EH (cell line): ENCODE results near the gene IFNL1.
"Not testable (repeated sequence)": the region's sequence is repeated elsewhere in the genome, so short reads cannot be mapped to it uniquely, and the experiment has no call there.

Experiments used
- DNase-seq: peaks from one replicate; pipeline ENCODE4 v3.0.0-alpha.2; 2015; ENCODE audit warnings: low read depth

IFNL1 gene

DNA sequence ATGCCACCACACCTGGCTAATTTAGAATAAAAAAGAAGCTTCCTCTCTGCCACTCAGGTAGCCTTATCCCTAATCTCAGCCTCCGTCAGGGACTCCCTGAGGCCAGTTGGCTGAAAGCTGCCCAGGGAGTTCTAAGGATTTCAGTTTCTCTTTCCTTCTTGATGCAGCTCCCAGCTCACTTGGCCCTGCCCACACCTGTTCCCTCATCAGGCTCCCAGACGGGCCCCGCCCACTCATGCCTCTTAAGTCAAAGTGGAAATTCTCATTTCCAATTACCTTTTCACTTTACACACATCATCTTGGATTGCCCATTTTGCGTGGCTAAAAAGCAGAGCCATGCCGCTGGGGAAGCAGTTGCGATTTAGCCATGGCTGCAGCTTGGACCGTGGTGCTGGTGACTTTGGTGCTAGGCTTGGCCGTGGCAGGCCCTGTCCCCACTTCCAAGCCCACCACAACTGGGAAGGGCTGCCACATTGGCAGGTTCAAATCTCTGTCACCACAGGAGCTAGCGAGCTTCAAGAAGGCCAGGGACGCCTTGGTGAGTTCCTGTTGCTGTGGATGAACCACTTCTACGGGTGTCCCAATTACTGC is at the start of gene IFNL1:
TSS of gene IFNL1 (plus strand) at position 353 of the 591 bp plus-strand sequence. CDS start at position 368, 15 bp downstream.
- no peak for DNase-seq

DNA sequence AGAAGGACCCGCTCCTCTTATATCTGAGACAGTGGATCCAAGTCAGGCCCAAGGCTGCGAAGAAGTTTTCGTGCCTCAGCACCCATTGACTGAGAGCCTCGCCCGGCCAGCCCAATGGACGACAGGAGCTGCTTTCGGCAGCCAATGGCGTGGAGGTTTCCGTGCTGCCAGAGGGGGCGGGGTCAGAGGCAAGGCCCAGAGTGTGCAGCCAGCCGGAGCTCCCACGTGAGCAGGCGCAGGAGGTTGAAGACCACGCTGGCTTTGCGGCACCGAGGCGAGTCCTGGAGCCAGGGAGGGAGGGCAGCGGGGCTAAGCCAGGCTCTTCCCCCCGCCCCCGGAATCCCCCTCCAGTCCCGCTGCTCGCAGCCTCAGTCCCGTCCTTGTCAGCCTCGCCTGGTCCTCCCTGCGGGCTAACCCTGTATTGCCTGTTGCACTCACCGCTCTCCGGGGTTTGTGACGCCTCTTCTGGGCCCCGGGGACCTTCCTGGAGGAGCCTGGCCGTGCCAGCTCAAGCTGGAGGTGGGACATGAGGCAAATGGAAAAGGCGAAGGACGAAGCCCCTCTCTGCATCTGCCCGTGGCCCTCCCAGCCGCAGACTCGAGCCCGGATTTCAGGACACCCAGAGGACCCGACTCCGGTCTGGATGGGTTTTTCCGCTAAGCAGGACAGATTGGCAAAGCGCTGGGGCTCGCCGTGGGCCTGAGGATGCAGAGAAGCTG is 49.1 kb upstream of the IFNL1 start:
- DNase-seq: peak; percentile 28

DNA sequence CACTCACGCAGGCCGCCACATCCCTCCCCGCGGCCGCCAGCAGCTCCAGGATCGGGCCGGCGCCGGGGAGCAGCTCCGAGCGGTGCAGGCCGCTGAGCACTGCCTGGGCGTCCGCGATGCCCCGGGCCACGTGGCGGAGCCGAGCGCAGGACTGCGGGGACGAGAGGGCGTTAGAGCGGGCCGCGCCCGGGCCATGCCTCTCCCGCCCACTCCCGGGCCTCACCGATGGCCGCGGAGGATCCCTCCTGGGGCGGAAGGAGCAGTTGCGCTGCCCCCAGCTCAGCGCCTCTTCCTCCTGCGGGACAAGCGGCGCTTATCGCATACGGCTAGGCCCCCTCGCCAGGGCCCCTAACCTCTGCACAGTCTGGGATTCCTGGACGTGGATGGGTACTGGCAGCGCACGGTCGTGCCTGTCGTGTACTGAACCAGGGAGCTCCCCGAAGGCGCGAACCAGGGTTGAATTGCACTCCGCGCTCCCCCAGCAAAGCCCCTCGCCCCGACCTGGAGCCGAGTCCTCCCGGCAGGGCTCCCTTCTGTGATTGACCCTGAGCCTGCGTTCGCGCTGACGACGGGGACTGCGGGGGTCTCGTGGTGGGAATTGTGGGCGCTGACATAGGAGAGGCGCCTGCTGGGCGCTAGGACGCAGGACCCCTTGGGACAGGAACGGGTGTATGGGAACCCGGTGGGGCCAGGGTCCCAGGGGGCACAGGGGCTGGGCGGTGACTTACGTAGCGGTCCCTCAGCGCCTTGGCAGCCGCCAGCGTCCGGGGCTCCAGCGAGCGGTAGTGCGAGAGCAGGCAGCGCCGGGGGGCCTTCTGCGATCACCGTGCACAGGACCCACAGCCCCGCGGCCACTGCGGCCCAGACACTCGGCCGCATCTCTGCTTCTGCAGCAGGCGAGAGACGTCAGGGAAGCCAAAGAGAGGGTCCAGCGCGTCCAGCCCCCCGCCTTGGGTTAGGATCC is 48.2 kb upstream of the IFNL1 start:
- DNase-seq: no peak

DNA sequence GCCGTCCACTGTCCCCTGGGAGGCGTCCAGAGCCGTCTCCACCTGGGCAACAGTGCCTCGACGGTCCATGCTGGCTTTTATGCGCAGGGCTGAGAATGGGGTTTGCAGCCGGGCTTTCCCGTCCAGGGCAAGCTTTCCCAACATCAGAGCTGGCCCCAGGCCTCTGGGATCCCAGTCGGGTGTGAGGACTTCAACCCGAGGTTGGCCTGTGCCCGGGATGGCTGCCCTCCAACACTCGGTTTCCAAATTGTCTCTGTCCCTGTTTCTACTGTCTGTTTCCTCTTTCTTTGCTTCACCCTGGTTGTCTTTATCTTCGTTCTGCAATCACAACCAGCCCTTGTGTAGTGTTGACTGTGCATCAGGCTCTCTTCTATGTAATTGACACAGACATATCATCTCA is 47.4 kb upstream of the IFNL1 start, which contains the start of gene IFNL4:
TSS of gene IFNL4 (minus strand) at position 51 of the 400 bp plus-strand sequence.
- no peak for DNase-seq

DNA sequence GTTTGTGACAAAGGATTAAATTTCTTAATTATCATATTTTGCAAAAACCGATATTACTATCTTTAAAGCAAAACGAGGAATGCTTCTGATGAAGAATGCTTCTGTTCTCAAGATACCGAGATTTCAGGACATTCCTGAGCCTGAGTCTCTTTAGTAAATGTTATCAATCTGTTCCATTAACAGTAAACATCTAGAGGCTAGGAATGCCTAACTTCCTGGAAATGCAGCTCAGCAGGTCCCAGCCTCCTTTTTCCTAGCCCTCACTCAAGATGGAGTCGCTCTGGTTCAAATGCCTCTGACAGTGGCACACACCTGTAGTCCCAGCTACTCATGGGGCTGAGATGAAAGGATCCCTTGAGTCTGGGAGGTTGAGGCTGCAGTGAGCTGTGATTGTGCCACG is 45.1 kb upstream of the IFNL1 start:
- no peak for DNase-seq

DNA sequence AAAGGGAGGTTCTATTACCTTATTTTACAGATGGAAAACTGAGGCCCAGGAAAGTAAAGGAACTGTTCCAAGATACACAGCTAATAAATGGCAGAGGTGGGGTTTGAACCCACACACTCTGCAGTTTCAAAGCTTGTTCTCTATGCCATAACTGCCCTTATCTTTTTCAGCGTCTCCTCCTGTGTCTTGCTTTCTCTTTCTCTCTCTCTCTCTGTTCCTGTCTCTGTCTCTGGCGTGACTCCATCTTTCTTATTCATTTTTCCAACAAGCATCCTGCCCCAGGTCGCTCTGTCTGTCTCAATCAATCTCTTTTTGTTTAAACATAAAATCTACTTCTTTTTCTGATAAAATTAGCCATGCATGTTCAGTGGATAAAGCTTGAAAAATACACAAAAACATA is 44.4 kb upstream of the IFNL1 start:
- DNase-seq: no peak

DNA sequence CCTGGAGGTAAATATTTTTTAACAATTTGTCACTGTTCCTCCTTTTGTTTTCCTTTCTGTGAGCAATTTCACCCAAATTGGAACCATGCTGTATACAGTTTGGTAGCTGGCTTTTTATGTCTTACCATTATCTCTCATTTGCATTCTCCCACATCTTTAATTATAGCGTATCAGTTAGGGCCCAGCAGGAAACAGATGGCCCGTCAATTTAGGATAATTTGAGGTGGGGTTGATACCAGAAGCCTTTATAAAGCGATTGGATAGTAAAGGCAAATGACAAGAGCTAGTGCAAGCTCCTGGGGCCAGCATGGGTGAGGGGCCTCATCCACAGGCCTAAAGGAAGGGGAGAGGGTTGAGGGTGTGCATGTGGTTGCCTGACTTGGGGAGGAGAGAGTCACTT is 43.7 kb upstream of the IFNL1 start:
- DNase-seq: no peak

DNA sequence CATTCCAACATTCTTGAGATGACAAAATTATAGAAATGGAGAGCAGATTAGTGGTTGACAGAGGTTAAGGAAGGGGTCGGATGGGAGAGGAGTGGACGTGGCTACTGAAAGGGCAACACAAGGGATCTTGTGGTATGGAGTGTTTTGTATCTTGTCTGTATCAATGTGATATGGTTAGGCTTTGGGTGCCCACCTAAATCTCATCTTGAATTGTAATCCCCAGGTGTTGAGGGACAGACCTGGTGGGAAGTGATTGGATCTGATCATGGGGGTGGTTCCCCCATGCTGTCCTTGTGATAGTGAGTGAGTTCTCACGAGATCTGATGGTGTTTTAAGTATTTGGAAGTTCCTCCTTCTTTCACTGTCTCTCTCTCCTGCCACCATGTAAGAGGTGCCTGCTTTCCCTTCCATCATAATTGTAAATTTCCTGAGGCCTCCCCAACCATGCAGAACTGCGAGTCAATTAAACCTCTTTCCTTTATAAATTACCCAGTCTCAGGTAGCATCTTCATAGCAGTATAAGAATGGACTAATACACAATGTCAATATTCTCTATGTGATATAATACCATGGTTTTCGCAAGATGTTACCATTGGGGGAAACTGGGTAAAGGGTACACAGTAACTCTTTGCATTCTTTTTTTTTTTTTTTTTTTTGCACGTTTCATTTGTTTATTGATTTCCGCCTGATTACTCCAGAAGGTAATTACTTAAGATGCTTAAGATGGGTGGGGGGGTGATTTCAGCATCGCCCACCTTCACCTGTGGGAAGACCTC is 42.6 kb upstream of the IFNL1 start:
- no peak for DNase-seq

DNA sequence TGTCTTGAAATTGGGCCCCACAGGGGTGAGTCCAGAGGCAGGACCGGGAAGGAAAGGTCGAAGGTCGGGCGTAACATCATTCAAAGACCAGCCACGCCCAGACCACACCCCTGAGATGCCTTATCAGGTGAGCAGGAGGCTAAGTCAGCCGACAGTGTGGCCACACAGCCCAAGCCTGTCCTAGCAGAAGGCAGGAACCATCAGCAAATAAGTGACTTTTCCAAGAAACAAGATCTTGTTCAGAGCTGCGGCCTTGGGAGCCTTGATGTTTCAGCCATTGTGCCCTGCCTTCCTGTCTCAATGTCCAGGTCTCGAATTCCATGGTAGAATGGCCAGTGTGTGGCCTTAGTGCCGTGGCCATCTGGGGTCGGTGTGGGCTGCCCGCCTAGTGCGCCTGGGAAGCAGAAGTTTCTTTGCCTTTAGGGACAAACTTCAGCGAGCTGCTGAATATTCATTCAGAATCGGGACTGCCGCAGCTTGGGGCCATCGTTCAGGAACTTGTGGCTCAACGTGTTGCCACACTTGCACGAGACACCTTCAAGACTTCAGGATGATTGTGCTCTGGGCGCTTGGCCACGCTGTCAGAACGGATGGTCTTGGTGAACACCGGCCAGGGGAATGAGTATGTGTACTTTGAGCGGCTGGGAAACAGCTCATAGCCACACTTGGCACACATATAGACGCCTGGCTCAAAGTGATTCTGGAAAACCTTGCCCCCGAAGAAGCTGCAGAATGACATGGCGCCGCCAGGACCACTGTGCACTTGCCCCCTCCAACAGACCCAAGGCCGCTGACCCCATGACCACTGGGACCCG is 41.5 kb upstream of the IFNL1 start:
- DNase-seq: no peak

DNA sequence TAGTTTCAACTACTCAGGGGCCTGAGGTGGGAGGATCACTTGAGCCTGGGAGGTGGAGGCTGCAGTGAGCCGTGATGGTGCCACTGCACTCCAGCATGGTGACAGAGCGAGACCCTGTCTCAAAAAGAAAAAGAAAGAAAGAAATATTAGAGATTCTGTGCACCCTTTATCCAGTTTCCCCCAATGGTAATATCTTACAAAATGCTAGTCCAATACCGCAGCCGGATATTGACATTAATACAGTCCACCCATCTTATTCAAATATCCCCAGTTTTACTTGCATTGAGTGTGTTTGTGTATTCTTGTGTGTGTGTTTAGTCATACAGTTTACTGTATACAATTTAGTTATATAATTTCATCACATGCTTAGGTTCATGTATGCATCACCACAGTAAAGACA is 39.0 kb upstream of the IFNL1 start:
- no peak for DNase-seq

DNA sequence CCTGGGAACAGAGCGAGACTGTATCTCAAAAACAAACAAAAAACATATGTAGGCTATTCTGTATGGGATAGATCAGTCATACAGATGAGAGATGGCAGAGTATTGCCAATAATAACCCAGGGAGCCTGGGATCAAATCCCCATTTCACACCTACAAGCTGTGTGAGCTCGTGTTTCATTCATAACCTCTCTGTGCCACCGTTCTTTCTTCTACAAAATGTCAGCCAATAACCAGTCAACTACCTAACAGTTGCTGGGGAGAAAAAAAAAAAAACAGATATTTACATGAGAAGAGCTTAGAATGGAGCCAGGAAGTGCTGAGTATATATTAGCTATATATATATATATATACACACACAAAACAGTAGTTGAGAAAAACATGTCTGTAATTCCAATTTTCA is 34.5 kb upstream of the IFNL1 start:
- DNase-seq: no peak

DNA sequence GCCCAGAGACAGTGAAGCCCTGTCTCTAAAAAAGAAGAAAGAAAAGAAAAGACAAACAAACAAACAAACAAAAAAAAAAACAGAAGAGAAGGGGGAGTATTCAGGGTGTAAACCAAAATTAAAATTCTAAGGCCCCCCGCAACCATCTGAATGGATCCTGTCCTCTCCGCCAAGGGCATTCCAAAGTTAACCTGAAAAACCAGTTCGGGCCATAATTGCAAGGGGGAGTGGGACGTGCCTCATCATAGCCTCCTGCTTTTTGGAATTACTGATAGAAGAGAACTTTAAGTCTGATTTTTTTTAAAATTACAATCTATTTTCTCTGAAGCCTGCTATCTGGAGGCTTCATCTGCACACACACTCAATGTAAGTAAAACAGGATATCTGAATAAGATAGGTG is 33.7 kb upstream of the IFNL1 start:
- DNase-seq: no peak

DNA sequence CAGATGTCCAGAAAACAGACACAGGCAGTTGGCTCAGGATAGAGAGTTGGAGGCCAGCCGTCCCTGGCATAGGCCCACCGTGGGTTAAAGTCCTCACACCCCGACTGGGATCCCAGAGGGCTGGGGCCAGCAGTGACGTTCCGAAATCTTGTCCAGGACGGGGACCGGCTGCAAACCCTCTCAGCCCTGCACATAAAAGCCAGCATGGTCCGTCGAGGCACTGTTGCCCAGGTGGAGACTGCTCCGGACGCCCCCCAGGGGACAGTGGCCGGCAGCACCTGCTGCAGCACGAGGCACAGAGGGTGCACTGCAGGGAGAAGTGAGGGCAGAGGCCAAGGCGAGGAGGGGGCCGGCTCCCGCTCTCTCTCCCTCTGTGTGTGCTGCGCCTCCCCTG is 32.3 kb upstream of the IFNL1 start:
- DNase-seq: no peak

DNA sequence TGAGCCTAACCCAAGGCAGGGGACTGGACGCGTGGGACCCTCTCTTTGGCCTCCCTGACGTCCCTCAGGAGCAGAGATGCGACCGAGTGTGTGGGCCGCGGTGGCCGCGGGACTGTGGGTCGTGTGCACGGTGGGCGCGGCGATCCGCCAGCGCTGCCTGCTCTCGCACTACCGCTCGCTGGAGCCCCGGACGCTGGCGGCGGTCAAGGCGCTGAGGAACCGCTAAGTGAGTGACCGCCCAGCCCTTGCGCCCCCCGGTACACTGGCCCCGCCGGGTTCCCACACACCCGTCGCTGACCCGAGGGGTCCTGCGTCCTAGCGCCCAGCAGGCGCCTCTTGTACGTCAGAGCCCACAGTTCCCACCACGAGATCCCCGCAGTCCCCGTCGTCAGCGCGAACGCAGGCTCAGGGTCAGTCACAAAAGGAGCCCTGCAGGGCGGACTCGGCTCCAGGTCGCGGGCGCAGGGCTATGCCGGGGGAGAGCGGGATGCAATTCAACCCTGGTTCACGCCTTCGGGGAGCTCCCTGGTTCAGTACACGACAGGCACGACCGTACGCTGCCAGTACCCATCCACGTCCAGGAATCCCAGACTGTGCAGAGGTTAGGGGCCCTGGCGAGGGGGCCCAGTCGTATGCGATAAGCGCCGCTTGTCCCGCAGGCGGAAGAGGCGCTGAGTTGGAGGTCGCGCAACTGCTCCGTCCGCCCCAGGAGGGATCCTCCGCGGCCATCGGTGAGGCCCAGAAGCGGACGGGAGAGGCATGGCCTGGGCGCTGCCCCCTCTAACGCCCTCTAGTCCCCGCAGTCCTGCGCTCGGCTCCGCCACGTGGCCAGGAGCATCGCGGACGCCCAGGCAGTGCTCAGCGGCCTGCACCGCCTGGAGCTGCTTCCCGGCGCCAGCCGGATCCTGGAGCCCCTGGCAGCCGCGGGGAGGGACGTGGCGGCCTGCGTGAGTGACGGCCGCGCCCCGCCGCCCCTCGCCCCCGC is 31.6 kb upstream of the IFNL1 start:
- no peak for DNase-seq

DNA sequence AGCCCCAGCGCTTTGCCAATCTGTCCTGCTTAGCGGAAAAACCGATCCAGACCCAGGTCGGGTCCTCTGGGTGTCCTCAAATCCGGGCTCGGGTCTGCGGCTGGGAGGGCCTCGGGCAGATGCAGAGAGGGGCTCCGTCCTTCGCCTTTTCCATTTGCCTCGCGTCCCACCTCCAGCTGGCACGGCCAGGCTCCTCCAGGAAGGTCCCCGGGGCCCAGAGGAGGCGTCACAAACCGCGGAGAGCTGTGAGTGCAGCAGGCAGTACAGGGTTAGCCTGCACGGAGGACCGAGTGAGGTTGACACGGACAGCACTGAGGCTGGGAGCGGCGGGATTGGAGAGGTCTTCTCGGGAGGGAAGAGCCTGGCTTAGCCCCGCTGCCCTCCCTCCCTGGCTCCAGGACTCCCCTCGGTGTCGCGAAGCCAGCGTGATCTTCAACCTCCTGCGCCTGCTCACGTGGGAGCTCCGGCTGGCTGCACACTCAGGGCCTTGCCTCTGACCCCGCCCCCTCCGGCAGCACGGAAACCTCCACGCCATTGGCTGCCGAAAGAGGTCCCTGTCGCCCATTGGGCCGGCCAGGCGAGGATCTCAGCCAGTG is 30.8 kb upstream of the IFNL1 start:
- no peak for DNase-seq

DNA sequence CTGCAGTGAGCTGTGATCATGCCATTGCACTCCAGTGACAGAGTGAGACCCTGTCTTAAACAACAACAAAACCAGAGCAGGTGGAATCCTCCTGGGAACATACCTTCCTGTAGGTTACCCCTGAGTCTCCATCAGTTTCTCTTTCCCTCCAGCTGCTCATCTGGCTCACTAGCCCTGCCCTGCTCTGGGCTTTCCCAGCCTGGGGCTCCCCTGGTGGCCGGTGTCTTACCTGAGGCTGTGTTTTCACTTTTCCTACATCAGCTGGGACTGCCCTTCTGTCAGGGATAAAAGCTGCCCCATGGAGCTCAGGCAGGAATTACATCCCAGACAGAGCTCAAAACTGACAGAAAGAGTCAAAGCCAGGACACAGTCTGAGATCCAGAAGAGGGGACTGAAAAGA is 28.1 kb upstream of the IFNL1 start, which contains the start of gene IFNL2:
TSS of gene IFNL2 (plus strand) at position 312 of the 400 bp plus-strand sequence. CDS start 173 bp downstream, outside the sequence.
- not testable (repeated sequence) for DNase-seq

DNA sequence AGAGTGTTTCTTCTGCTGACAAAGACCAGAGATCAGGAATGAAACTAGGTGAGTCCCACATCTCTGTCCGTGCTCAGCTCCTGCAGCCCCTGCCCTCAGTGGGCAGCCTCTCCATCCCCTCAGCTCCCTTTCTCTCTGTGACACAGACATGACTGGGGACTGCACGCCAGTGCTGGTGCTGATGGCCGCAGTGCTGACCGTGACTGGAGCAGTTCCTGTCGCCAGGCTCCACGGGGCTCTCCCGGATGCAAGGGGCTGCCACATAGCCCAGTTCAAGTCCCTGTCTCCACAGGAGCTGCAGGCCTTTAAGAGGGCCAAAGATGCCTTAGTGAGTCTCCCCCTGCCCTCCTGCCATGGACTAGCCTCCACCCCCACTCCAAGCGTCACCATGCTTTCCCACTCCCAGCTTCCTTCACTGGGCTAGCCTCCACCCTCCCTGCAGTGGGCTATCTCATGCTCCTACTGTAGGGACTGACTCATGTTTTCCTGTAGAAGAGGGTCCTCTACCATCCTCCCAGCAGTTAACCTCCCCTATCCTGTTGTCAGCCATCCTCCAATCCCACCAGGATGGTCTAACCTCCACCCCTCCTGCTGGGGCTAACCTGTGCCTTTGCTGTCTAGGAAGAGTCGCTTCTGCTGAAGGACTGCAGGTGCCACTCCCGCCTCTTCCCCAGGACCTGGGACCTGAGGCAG is 27.5 kb upstream of the IFNL1 start:
- DNase-seq: not testable (repeated sequence)

DNA sequence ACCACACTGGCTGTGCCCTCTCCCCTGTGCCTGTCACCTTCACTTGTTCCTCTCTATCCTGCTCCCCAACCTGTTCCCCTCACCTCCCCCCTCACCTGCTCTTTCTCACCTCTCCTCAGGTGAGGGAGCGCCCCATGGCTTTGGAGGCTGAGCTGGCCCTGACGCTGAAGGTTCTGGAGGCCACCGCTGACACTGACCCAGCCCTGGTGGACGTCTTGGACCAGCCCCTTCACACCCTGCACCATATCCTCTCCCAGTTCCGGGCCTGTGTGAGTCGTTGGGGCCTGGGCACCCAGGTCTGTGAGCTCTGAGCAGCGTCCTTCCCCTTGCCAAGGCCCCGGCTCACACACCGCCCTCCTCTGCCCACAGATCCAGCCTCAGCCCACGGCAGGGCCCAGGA is 26.8 kb upstream of the IFNL1 start:
- DNase-seq: not testable (repeated sequence)
